Nephron (organoid): ENCODE data around the gene UBE2E1.
A peak's percentile ranks its signal among the peaks of the same experiment; 100 is the strongest.

ENCODE experiments used
- H3K27ac Mint-ChIP-seq, 3 experiments: 2 replicates each; pipeline ENCODE4 v1.8.0; 2020; ENCODE audit warnings: mixed read lengths in 3 of 3, mild to moderate bottlenecking in 2 of 3, moderate library complexity in 1 of 3
- H3K27me3 Mint-ChIP-seq: 2 replicates; pipeline ENCODE4 v1.8.0; 2021; ENCODE audit warnings: low read depth, mild to moderate bottlenecking, moderate library complexity, mixed read lengths
- H3K36me3 Mint-ChIP-seq: 2 replicates; pipeline ENCODE4 v1.8.0; 2020; ENCODE audit warnings: low read depth, mixed read lengths
- H3K4me1 Mint-ChIP-seq: 2 replicates; pipeline ENCODE4 v1.8.0; 2020; ENCODE audit warnings: mixed read lengths
- H3K4me3 Mint-ChIP-seq, 3 experiments: 2 replicates each; pipeline ENCODE4 v1.8.0; 2020; ENCODE audit warnings: mild to moderate bottlenecking in 3 of 3, mixed read lengths in 3 of 3, moderate library complexity in 2 of 3
- H3K9me3 Mint-ChIP-seq: 2 replicates; pipeline ENCODE4 v1.8.0; 2020; ENCODE audit warnings: mixed read lengths
- CTCF ChIP-seq, 3 experiments: fragments of 200-600 bp; sonication (generic); IDR thresholded peaks; one replicate each; pipeline ENCODE4 v1.5.0; 2021; ENCODE audit warnings: antibody characterized with exemption in 3 of 3; ENCODE audit not compliant: unreplicated experiment in 3 of 3

The UBE2E1 gene

GRCh38 chr3:23785097-23785645 lies 20.6 kb upstream of the UBE2E1 start:
- Mint-ChIP-seq H3K4me1 (peaks cover 7% of the 10 kb centered on the region), H3K27ac (peak overlapping the region in 1 of 3 experiments; percentile 20), H3K36me3 (no peaks in the 10 kb centered on the region), H3K27me3 (peaks cover 7% of the 10 kb centered on the region), H3K4me3 (no peak overlapping the region), H3K9me3 (peaks cover 2% of the 10 kb centered on the region)
- TF ChIP-seq CTCF (IDR thresholded peaks at IDR 0.05; ENCODE audit: unreplicated experiment in 3 of 3) = no peak

GRCh38 chr3:23785882-23786281 lies 19.9 kb upstream of the UBE2E1 start:
- peaks cover 7% of the 10 kb centered on the region for H3K27me3 Mint-ChIP-seq
- H3K9me3 Mint-ChIP-seq = peaks cover 2% of the 10 kb centered on the region
- H3K4me3 Mint-ChIP-seq = no peak overlapping the region
- TF ChIP-seq CTCF (IDR thresholded peaks at IDR 0.05; ENCODE audit: unreplicated experiment in 3 of 3) = no peak
- no peak overlapping the region for H3K27ac Mint-ChIP-seq
- H3K36me3 Mint-ChIP-seq = no peaks in the 10 kb centered on the region
- peaks cover 7% of the 10 kb centered on the region for H3K4me1 Mint-ChIP-seq

- Mint-ChIP-seq H3K27ac (no peak overlapping the region), H3K4me1 (peaks cover 17% of the 10 kb centered on the region), H3K27me3 (no peaks in the 10 kb centered on the region), H3K9me3 (no peaks in the 10 kb centered on the region), H3K36me3 (no peaks in the 10 kb centered on the region), H3K4me3 (no peak overlapping the region)
- TF ChIP-seq CTCF (IDR thresholded peaks at IDR 0.05; ENCODE audit: unreplicated experiment in 3 of 3) = no peak
Observed at GRCh38 chr3:23791678-23792077, 14.1 kb upstream of the UBE2E1 start.

- H3K9me3 Mint-ChIP-seq = no peaks in the 10 kb centered on the region
- TF ChIP-seq CTCF (IDR thresholded peaks at IDR 0.05; ENCODE audit: unreplicated experiment in 3 of 3) = no peak
- no peak overlapping the region for H3K4me3 Mint-ChIP-seq
- peaks cover 24% of the 10 kb centered on the region for H3K4me1 Mint-ChIP-seq
- peaks cover 4% of the 10 kb centered on the region for H3K27me3 Mint-ChIP-seq
- H3K36me3 Mint-ChIP-seq = no peaks in the 10 kb centered on the region
- H3K27ac Mint-ChIP-seq = peak overlapping the region in 1 of 3 experiments; percentile 9
Observed at GRCh38 chr3:23793528-23794134, 12.1 kb upstream of the UBE2E1 start.

- Mint-ChIP-seq H3K36me3 (no peaks in the 10 kb centered on the region), H3K27me3 (peaks cover 4% of the 10 kb centered on the region), H3K4me3 (no peak overlapping the region), H3K9me3 (no peaks in the 10 kb centered on the region), H3K4me1 (peaks cover 24% of the 10 kb centered on the region), H3K27ac (peak overlapping the region in 1 of 3 experiments; percentile 86)
- no peak for TF ChIP-seq CTCF (IDR thresholded peaks at IDR 0.05; ENCODE audit: unreplicated experiment in 3 of 3)
Observed at GRCh38 chr3:23795096-23795495, 10.7 kb upstream of the UBE2E1 start.

- H3K27me3 Mint-ChIP-seq = peaks cover 4% of the 10 kb centered on the region
- peaks cover 24% of the 10 kb centered on the region for H3K4me1 Mint-ChIP-seq
- H3K4me3 Mint-ChIP-seq = peak overlapping the region in 1 of 3 experiments; percentile 19
- H3K9me3 Mint-ChIP-seq = no peaks in the 10 kb centered on the region
- peak overlapping the region; percentile 8 to 86 (median 73) for H3K27ac Mint-ChIP-seq
- no peak for TF ChIP-seq CTCF (IDR thresholded peaks at IDR 0.05; ENCODE audit: unreplicated experiment in 3 of 3)
- no peaks in the 10 kb centered on the region for H3K36me3 Mint-ChIP-seq
Observed at GRCh38 chr3:23796518-23796917, 9.2 kb upstream of the UBE2E1 start.
